GM18858 (cell line): Measurements from ENCODE around the gene MAPRE2.

Experiments
- ATAC-seq: cut with Tn5 transposase; IDR thresholded peaks from one replicate; pipeline ENCODE4 v1.9.1; 2021; ENCODE audit not compliant: unreplicated experiment

MAPRE2 gene

DNA sequence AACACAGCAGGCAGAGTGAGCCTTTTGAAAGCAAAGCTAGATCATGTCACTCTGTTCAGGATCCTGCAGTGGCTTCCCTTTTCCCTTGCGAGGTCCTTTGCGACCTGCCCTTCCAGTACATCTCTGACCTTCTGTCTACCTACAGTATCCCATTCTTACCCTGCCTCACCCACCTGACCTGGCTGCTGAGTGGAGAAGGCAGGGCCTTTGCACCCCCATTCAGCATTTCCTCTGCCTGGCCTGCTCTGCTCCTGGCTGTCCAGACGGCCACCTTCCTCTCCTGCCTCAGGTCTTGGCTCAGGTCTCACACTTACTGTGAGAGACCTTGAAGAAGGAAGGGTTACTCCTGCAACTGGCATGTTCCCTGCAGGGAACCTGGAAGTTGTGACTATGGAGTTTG lies 77.4 kb downstream of the MAPRE2 start:
- ATAC-seq = no peak

- ATAC-seq = no peak
These were observed 79.8 kb downstream of the MAPRE2 start for GRCh38 chr18:35121038-35121437.

DNA sequence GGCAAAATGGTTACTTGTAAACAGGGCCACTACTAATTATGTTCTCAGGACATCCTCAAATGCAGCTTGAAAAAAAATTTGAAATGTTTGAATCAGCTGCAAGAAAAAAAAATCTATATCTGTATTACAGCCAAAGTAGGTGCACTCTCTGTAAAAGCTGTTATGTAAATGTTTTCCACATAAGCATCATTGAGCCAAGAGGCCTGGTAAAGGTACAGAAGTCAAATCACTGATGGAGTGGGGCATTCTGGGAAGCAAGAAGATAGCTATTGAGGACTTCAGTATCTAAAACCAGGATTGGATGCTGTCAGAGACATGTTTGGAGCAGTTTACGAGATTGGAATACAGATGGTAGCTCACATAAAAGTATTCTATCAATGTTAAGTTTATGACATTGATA lies 80.3 kb downstream of the MAPRE2 start:
- no peak for ATAC-seq

GRCh38 chr18:35122586-35123224 lies 81.5 kb downstream of the MAPRE2 start:
- peak; percentile 81 for ATAC-seq

- no peak for ATAC-seq
These were observed 82.6 kb downstream of the MAPRE2 start for GRCh38 chr18:35123811-35124210.

DNA sequence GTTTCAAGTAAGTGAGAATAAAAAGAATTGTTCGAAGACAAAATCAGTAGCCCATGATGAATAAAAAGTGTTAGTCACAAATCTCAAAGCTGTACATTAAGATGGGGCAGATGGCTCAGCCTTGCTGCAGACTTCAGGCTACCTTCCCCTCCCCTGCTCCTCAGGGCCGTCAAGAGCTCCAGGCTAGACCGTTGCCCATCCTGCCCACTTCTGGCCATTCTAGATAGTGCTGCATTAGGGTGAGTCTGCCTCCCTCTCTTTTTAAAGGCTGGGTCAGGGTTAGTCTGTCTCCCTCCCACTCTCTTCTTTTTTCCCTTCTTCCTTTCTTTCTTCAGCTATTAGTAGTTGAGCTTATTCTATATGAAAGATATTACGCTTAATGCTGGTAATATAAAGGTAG lies 86.0 kb downstream of the MAPRE2 start:
- no peak for ATAC-seq

- no peak for ATAC-seq
These were observed 87.5 kb downstream of the MAPRE2 start for GRCh38 chr18:35128675-35129074.

DNA sequence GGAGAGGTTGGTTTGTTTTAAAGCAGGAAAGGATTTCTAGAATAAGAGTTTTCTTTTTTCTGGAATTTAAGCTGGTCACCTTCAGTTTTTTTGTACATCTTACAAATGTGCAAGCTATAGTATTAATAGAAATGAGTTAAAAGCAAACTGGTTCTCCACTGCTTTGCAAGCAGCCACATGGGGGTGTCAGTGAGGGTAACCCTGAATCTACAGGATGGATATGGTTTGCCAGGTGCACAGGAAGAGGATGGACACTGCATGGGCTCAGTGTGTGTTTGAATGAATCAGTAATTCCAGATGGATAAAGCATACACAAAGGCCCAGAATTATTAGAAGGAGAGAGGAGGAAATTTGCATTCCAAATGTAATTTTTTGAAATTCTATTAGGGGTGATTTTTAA lies 89.0 kb downstream of the MAPRE2 start:
- ATAC-seq = no peak

- no peak for ATAC-seq
These were observed 90.3 kb downstream of the MAPRE2 start for GRCh38 chr18:35131387-35132020.

- ATAC-seq = no peak
These were observed 91.0 kb downstream of the MAPRE2 start for GRCh38 chr18:35132021-35132902.

GRCh38 chr18:35134190-35134730 lies 93.0 kb downstream of the MAPRE2 start:
- ATAC-seq = no peak

GRCh38 chr18:35134791-35135531 lies 93.7 kb downstream of the MAPRE2 start:
- no peak for ATAC-seq

DNA sequence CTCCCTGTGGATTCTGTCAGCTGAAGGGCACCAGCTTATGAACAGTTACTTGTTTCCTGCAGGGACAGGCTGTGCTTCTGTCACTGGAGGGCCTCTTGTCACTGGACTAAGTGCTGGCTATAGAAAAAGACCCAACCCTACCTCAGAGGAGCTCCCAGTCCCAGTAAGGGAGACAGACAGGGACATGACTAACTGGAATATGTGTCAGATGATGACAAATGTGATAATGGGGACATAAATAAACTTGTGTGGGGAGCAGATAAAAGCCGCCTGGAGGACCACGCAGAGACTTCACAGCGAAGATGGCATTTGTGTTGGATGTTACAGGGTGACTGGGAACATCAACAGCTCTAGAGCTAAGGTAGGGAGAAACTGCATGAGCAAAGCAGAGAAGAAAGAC lies 95.0 kb downstream of the MAPRE2 start:
- no peak for ATAC-seq

- no peak for ATAC-seq
These were observed 95.7 kb downstream of the MAPRE2 start for GRCh38 chr18:35136885-35137284.

DNA sequence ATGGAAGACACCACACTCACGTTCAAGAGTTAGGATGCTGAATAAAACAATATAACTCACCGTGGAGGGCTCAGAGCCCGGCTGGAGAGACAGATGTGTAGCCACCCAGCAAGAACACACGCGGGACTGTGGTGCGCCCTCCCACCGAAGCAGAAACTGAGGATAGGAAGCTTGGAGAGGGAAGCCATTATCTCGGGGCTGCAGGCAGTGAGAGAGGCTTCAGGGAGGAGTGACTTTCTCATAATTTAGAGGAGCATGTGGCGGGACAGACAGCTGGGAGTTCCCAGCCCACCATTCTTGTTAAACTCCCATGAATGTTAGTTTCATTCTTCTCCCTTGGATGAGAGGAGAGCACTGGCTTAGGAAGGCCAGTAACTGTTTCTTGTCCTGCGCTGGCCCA lies 96.4 kb downstream of the MAPRE2 start:
- no peak for ATAC-seq

DNA sequence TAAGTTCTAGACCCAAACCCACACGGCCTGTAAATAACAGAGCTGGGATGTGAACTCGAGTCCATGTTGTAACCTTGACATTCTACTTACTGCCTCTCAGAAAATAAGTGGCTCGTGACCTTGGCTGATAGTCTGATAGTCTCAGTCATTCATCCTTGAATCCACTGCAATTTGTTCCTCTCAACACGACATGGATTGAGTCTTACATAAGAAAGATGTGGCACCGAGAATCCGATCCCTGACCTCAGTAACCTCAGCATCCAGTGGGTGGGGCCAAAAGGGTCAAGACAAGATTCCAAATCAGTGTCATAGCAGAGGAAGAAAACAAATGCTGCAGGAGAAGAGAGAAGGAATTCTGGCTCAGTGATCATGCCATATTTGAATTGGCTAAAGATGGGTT lies 97.6 kb downstream of the MAPRE2 start:
- ATAC-seq = no peak

DNA sequence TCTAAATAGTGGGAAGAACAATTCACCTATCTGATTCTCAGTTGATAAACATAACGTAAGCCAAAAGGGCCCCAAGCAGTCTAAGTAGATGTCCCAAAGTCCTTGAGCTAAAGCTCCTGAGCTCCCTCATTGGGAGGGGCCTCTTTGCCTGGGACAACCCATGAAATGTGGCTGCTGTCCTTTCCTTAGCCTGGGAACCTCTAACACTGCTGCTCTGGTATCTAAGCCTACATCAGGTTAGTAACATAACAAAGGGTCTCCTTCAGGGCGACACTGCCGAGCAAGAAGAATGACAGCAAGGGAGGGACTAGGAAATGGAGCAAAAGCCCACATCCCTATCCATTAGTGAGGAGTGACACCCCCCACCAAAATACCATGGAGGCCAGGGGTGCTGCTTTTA lies 98.3 kb downstream of the MAPRE2 start:
- ATAC-seq = no peak

GRCh38 chr18:35141077-35141476 lies 99.9 kb downstream of the MAPRE2 start:
- ATAC-seq = no peak

GRCh38 chr18:35141567-35142274 lies 100.5 kb downstream of the MAPRE2 start:
- no peak for ATAC-seq

GRCh38 chr18:35142275-35142615 lies 101.0 kb downstream of the MAPRE2 start:
- ATAC-seq = no peak
